ENCODE data around the gene VPS18.

The VPS18 gene

DNA sequence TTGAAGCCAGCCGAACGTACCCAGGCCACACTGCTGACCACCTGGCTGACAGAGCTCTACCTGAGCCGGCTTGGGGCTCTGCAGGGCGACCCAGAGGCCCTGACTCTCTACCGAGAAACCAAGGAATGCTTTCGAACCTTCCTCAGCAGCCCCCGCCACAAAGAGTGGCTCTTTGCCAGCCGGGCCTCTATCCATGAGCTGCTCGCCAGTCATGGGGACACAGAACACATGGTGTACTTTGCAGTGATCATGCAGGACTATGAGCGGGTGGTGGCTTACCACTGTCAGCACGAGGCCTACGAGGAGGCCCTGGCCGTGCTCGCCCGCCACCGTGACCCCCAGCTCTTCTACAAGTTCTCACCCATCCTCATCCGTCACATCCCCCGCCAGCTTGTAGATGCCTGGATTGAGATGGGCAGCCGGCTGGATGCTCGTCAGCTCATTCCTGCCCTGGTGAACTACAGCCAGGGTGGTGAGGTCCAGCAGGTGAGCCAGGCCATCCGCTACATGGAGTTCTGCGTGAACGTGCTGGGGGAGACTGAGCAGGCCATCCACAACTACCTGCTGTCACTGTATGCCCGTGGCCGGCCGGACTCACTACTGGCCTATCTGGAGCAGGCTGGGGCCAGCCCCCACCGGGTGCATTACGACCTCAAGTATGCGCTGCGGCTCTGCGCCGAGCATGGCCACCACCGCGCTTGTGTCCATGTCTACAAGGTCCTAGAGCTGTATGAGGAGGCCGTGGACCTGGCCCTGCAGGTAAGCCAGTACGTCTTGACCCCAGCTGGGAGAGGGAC, 6.2 kb downstream of the VPS18 start:
- DNase-seq: no peak

DNA sequence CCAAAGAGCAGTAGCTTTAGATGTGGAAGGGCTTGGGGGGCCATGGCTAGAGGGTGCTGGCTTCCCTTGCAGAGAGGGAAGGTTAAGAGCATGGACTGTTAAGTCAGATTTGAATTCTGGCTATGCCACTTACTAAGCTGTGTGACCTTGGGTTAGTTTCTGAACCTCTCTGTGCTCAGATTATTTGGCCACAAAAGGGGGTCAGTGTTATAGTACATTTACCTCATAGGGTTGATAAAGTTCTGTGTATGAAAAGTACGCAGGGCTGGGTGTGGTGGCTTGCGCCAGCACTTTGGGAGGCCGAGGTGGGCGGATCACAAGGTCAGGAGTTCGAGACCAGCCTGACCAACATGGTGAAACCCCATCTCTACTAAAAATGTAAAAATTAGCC, 6.8 kb downstream of the VPS18 start:
- no peak for DNase-seq

DNA sequence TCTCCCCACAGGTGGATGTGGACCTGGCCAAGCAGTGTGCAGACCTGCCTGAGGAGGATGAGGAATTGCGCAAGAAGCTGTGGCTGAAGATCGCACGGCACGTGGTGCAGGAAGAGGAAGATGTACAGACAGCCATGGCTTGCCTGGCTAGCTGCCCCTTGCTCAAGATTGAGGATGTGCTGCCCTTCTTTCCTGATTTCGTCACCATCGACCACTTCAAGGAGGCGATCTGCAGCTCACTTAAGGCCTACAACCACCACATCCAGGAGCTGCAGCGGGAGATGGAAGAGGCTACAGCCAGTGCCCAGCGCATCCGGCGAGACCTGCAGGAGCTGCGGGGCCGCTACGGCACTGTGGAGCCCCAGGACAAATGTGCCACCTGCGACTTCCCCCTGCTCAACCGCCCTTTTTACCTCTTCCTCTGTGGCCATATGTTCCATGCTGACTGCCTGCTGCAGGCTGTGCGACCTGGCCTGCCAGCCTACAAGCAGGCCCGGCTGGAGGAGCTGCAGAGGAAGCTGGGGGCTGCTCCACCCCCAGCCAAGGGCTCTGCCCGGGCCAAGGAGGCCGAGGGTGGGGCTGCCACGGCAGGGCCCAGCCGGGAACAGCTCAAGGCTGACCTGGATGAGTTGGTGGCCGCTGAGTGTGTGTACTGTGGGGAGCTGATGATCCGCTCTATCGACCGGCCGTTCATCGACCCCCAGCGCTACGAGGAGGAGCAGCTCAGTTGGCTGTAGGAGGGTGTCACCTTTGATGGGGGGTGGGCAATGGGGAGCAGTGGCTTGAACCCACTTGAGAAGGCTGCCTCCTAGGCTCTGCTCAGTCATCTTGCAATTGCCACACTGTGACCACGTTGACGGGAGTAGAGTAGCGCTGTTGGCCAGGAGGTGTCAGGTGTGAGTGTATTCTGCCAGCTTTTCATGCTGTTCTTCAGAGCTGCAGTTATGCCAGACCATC, 8.6 kb downstream of the VPS18 start:
- peak; percentile 44 for DNase-seq

DNA sequence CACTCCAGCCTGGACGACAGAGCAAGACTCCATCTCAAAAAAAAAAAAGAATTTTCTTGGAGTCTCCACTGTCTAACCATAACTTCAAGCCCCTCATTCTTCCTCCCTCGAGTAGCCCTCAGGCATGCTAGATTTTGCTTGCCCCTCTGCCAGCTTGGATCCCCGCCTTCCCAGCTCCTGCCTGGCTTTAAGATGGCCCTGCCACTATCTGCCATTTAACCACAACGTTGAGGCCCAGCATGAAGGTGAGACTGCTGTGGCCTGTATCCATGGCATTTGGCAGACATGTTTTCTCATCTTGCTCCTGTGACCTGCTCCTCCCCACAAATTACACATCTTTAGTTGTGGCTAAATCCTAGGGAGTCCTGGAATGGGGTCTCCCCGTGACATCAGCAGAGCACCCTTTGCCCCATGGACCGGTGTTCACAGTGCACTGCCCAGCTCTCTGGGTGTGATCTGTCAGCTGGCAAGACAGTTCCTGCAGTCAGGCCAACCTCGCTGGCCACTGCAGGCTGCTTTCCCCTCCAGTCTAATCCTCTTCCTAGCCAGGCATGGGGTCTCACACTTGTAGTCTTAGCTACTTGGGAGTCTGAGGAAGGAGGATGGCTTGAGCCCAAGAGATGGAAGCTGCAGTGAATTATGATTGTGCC, 10.4 kb downstream of the VPS18 start:
- peak; percentile 41 for DNase-seq

DNA sequence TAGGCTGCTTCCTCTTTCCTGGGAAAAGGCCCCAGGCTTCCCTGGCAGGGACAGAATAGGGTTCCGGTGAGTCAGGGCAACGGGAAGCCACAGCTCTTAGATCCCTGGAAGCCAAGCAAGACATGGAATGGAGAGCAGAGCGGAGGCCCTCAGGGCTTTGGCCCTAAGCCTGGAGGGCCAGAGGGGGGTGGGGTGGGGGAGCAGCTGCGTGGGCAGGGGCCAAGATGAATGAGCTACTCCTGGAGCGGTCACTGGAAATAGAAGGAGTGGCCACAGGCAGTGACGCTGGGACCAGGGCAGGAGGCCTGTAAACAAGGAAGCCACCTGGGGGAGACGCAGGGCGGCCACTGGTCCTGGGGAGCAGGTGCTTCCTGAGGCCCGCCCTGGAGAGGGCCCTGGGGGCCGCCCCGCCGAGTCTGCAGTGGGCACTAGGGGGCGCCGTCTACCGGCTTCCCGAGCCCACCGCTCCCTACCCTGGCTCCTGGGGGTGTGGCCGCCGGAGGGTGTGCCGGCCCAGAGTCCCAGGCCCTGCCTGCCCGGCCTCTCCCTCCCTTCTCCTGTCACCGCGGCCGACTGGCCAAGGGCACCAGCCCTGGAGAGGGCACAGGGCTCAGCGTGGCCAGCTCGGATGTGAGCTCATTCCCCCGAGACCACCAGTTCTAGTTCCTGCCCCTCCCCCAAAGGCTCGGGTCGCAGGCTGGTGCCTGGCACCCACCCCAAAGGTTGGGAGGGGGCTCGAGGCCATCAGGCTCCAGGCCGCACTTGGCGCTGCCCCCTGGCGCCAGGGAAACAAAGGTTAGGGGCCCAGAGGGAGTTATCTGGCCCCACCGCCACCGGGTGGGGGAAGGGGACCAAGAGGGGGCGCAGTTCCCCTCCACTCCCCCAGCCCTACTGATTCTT, 12.1 kb downstream of the VPS18 start:
- peak; percentile 91 for DNase-seq

DNA sequence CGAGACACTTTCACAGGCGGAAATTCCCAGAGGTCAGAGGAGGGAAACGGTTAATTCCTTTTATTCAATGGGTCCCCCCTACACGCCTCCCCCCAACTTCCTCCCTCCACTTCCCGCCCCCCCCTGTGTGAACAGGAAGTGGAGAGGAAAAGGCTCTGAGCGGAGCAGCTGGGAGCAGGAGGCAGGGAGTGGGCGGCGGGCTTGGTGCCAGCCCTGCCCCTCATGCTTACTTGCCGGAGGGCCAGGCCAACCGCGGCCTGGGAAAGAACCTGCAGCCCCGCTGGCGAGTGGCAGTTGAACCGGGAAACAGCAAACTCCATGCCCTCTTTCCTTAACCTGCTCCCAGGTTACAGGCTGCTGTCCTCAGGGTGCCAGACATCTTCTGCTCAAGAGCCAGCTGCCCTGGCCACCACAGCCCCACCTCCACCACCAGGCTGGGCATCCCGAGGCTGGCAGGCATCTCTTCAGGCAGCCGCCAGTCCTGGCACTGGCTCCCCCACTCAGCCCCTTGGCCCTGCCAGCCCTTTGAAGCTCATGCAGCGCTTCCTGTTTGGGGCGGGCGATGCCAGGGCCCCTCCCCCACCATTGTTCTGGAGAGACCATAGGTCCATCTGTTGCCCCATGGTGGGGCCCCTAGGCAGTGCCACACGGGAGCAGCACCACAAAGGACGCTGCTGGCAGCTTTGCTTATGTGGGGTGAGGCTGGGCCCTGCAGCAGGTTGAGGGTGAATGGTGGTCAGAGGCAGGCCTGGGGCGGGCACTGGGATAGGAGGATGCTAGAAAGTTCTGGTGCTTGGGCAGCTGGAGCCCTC, 12.9 kb downstream of the VPS18 start:
- DNase-seq: peak; percentile 77

DNA sequence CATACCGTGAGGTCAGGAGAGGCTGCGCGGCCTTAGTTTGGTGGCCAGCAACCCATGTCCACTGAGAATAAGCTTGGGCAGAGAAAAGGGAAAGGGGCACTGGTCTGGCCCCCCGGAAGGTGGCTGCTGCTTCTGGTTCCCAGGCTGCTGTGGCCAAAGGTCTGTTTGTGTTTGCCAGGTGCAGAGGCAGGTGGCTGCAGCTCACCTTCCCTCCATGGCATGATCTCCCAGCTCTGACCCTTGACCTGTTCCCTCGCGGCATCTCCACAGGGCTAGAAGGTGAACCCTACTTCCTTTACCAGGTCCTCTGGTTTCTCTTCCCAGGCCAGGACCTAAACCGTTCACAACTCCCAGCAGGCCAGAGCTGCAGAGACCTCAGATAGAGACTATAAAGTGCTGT, 13.8 kb downstream of the VPS18 start:
- DNase-seq: no peak

DNA sequence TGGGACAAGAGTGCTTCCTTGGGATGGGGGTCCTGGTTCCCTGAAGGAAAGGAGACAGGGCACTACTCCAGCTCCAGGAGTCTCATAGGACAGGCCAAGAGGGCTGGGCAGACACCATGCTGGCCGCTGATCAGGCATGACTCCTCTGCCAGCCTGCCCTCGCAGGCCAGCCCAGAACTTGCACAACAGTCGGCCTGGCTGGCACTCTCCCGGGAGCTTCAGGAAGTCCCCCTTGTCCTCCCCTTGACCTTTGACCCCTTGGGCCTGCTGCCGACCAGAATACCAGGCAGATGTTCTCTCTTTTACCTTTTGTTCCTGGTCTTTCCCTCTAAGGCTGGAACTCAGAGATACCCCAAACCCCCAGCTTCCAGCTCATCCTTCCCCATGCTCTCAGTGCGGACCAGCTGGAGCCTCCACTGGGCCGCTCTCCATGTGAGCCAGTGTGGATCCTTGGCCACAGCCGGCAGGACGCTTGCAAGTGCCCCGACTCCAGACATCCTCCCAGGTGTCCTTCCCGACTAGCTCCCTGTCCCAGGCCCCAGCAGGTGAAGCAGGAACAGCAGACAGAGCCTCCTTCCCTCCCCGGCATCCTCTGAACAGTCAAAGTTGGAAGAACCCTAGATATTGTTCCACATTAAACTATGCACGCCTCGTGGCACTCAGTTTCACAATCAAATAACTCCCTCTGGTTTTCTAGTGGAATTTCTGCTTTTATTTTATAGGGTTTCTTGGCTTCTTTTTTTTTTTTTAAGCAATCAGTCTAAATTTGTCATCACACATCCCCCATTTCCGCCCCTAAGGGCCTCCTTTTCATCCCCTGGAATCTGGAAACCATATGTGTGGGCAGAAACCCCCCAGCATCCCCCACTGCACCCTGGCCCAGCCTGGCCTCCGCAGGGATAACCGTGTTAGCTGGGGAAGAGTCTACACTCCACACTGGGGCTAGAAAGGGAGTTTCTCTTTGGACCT, 15.7 kb downstream of the VPS18 start:
- DNase-seq: no peak

DNA sequence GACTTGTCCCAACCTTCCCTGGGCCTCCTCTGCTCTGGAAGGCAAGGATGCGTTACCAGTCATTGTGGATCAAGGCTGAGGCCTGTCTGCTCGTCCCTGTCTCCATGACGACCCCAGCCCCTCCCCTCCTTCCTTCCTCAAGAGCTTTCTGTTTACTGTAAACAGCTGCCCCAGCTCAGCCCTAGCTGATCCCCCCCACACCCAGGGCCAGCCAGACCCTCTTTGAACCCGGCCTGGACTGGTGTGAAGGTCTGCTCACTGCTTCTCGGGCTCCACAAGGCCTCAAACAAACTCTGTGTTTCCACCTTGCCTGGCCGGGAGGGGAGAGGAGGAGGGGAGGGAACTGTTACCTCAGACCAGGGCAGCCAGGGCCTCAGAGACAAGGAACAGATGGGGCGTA, 16.9 kb downstream of the VPS18 start:
- DNase-seq: no peak

DNA sequence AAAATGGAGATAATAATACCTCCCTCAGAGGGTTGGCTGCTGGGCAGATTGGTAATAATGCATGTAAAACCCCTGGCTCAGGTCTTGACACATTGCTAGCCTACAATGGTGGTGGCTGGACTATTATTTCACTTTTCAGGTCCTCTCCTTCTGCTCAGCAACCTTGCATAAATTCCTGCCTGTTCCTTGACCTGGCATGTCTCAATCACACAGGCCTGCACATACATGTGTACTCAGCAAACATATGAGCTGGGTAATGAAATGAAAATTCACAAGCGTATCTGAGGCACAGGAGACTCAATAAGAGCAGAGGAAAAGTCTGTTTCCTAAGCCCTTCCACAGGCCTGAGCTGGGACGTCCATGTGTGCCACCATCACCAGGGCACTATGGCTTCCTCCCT, 17.4 kb downstream of the VPS18 start:
- DNase-seq: no peak

DNA sequence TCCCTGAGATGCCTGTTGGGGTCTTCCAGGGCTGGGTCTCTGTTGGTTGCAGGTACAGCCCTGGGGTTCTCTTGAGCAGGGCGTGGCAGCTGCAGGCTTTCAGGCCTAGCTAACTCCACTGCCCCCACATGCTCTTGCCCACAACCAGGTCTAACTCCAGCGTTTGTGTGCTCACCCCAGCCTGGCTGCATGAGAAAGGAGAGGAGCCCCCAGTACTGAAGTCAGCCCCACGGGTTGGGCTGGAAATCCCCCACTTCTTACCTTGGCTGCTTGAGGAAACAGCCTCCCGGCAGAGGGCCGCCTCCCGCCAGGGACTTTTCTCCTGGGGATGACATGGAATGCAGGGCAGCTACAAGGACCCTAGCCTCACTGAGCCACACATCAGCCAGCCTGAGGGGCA, 18.2 kb downstream of the VPS18 start:
- no peak for DNase-seq

DNA sequence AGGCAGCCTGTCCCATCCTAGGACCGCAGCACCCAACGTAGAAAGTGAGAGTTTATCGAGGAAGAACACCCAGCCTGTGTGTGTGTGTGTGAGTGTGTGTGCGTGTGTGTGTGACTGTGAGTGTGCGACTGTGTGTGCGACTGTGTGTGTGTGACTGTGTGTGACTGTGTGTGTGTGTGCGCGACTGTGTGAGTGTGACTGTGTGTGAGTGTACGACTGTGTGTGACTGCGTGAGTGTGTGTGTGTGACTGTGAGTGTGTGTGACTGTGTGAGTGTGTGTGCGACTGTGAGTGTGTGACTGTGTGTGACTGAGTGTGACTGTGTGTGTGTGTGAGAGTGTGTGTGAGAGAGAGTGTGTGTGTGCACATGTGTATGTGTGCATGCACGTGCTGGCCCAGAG, 19.8 kb downstream of the VPS18 start:
- DNase-seq: no peak

DNA sequence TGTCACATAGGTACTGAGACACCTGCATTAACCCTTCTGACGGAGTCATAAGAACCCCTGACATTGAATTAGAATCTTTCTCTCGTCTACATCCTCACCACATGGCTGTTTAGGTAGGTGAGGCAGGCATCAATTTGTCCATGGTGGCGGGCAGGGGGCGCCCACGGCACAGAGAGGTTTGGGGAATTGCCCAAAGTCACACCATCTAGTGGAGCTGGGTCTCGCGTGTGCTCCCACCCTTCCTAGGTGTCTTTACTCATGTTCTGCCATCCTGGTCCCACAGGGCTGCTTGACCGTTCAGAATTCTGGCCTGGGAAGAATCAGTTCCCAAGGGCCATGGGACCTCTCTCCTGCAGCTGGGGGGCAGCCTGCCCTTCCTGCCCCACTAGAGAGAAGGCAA, 20.2 kb downstream of the VPS18 start:
- DNase-seq: no peak

DNA sequence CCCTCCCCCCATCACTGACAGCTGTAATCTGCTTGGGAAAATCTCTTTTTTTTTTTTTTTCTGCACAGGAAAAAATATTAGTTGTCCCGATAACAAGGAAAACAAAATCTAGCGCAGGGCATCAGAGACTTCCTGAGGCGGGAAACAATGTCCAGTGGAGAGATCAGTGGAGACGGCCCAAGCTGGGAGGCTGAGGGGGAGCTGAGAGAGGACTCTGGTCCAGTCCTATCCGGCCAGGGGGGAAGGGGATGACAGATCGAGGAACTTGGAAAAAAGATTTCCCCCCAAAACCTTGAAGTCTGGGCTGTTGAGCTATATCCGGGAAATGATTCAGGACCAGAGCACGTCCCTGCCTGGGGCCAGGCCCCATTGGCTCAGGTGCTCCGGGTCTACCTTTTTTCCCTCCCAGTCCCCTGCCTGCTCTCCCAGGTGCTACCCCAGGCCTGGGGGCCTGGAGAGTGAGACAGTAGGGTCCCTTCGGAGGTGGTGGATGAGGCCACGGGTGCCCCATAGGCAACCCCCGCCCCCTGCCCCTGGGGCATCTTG, 20.9 kb downstream of the VPS18 start:
- DNase-seq: no peak

DNA sequence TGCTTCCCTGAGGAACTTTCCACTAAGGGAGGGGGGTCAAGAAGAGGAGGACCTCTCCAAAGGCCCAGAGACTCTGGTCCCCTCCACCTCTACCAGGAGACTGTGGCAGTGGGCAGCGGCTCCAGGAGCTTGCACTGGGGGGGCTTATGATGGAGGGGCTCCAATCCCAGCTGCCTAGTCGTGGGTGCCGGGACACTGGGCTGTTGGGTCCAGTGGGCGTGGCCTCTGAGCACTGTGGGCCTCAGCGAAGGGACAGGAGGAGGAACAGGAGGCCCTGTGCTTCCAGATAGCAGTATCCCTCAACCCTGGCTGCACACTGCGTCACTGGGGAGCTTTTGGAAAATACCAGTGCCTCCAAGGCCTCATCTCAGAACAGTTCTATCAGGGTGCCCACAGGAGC, 21.4 kb downstream of the VPS18 start:
- no peak for DNase-seq

DNA sequence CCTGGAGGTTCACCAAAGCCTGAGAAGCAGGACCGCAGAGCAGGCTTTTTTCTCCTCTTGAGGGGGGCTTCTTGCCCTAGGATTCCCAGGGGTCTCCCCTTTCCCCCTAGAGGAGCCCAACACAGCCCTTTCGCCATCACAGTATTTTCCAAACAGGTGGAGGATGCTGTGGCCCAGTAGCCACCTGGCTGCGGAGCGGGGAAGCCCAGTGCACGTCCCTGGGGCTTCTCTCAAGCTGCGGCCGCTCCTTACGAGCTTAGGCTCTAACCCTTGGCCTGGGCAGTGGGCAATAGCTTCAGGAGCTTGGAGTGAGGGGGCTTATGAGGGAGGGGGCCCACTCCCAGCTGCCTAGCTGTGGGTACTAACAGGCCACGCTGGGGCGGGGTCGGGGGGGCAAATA, 23.3 kb downstream of the VPS18 start:
- DNase-seq: no peak

DNA sequence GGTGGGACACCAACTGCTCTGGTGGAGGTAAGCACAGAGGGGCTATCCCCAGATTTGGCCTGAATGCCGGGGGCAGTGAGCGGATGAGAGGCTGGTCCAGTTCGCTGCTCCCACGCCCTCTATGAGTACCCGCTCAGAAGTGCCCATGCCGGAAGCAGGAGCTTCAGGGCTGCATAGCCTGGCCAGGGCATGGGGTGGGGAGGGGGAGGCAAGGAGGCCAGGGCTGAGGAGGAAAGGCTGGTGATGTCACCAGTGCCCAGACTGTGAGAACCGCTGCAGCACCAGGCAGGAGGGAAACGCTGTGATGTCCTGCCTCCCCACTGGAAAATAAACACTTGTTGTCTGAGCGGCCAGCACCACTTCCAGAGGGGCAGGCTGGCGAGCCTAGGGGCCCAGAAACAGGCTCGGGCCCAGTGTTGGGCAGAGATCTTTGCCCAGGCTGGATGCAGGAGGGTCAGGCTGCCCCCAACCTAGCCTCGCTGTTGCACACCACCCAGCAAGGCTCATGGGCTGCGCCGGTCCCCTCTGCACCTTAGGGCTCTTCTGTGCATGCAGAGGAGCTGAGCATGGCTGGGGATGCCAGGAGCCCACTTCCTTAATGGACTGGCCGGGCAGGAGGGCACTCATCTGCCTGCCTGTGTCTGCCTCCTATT, 24.0 kb downstream of the VPS18 start:
- no peak for DNase-seq

DNA sequence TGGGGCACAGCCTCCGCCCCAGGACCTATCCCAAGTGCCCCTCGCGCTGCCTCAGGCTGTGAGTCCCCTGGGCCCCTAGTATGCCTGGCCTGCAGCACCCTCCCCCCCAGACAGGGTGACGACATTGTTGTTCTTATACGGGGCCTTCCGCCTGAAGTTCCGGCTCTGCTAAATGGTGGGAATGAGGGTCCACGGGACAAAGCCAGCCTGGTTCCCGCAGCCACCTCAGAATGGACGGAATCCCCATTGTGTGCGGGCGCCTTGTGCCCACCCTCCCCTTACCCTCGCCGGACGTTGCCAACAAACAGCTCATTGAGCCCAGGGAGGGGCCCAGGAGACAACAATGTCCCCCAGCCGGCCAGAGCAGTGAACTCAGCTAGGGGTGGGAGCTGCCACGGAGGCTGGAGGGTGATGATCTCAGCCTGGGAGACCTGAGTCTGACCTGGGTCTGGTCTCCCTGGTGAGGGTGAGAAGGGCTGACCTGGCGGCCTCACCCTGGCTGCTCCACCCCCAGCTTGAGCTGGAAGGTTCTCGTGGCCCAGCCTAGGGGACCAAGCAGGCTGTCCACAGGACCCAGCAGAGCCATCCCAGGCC, 24.6 kb downstream of the VPS18 start:
- DNase-seq: no peak

All from right forelimb (tissue), 1 donor.